HG02759 (cell line): Measurements from ENCODE around the gene FAM9B.
"Not testable (repeated sequence)": the region's sequence is repeated elsewhere in the genome, so short reads cannot be mapped to it uniquely, and the experiment has no call there.

ENCODE experiments used
- ATAC-seq: cut with Tn5 transposase; IDR thresholded peaks from one replicate; pipeline ENCODE4 v1.9.1; 2021; ENCODE audit warnings: mild to moderate bottlenecking, moderate library complexity; ENCODE audit not compliant: unreplicated experiment

Gene FAM9B

GRCh38 chrX:9033989-9034388 lies at the start of gene FAM9B:
TSS of gene FAM9B (minus strand) at chrX:9034127. CDS start at chrX:9032986, 1,141 bp downstream.
- ATAC-seq: no peak

- no peak for ATAC-seq
Observed at GRCh38 chrX:9081271-9081670, 47.3 kb upstream of the FAM9B start.

DNA sequence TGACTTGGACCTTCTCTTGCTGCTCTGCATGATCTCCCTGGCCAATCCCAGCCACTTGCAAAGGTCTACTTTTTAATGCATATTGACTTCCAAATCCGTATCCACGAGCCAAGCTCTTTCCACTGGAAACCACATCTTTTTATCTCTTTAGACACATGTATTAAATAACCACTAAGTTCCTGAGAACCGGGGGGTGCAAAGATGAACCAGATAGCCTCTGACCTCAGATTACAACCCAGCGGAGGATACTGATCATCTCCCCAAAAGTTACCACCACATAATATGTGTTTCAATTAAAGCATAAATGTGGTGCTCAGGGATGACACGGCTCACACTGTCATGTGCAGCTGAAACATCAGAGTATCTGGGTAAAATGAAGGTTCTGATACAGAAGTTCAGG lies 40.4 kb upstream of the FAM9B start:
- ATAC-seq: no peak

DNA sequence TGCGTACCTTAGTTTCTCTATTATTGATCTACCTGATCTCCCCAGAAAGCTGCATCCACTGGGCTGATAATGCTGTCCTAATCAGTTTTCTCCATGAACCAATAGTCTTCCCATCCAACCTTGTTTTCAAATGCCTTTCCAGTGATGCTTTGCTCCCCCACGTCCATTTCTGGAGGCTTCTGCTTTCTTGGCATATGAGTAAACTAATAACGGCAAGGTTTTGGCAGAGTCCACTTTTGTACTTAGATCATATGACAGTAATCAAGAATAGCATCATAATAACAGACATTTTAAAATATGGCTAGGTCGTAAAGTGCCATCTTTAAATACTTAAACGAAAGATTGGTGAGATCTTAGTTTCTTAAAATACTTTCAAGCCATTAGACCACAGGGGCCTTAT lies 38.4 kb upstream of the FAM9B start:
- ATAC-seq: no peak

GRCh38 chrX:9071031-9071650 lies 37.2 kb upstream of the FAM9B start:
- ATAC-seq: no peak

DNA sequence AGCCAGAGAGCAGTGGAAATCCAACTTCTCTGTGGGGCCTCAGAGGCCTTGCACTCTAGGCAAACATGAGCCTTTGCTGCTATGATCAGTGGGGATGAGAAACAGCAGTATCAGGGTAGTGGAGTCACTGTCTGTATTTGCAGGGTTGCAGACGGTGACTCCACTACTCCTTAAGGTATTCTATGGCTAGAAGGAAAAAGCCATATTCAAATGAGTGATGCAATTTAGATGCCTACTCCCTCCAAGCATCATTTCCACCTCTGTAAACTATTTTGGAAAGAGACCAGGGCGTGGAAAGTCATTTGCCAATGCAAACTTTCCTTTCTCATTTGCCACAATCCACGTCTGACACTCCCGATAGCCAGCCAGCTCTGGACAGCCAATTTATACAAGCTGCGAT lies 35.6 kb upstream of the FAM9B start:
- no peak for ATAC-seq

DNA sequence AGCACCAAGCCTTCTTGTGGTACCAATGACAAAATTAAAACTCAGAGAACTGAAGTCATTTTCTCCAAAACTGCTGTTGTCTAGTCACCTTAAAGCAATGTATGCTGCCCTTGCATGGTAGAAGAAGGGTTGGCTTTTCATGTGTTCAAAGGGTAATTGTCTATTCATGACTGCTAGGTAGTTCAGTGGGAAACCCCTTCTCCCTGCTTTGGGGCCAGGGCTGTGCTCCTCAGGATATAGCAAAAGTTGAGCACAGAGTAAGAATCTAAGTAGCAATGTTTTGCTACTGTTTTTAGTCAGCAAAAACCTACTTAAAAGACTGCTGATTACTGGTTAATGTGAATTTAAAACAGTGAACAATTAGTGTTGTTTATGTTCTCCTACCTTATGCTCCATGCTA lies 30.8 kb upstream of the FAM9B start:
- ATAC-seq: no peak

DNA sequence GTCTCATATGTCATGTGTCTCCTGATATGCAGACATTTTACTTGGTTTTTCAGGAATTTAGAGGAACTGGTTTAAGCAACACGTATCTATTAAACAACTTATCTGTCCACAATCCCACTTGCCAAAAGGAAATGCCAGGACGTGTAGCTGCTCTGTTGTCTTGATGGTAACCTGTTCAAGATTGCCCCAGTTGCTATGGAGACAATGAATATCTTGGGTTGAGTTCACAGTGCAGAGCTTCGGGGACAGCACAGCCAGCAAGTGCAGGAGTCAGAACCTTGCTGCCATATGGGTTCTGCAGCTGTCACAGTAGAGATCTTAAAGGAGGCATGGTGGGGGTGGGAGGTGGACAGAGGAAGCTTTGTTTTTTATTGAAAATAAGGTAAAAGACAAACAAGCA lies 28.7 kb upstream of the FAM9B start:
- ATAC-seq: no peak

DNA sequence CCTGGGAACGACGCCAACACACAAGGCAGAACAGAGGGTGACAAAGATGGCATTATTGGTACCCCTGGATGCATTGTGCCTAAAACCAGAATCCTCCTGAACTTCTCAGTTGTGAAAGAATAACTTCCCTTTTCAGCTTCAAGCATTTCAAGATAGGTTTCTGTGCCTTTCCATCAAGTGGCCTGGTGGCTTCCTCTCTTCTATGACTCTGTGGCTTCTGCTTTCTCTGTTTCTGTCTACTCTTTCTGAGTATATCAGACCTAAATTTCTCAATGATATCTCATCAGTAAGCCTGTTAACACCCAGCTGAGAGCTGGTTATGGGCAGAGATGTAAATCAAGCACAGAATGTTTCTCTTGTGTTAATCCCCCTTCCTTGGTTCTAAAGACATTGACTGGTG lies 21.4 kb upstream of the FAM9B start:
- no peak for ATAC-seq

GRCh38 chrX:9052081-9052480 lies 18.2 kb upstream of the FAM9B start:
- no peak for ATAC-seq

GRCh38 chrX:9050331-9050730 lies 16.4 kb upstream of the FAM9B start:
- ATAC-seq: no peak

GRCh38 chrX:9048801-9049200 lies 14.9 kb upstream of the FAM9B start:
- ATAC-seq: no peak

- ATAC-seq: no peak
Observed at GRCh38 chrX:9038244-9038643, 4.3 kb upstream of the FAM9B start.

DNA sequence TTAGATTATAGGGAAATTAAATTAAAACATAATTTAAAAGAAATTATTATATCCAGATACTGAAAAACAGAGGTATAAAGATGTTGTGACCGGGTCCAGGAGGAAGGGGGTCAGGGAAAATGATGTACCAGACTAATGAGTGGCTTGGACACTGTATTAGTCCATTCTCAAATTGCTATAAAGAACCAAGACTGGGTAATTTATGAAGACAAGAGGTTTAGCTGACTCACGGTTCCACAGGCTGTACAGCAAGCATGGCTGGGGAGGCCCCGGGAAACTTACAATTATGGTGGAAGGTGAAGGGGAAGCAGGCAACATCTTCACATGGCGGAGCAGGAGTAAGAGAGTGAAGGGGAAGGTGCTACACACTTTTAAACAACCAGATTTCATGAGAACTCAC lies 3.4 kb upstream of the FAM9B start:
- ATAC-seq: no peak

DNA sequence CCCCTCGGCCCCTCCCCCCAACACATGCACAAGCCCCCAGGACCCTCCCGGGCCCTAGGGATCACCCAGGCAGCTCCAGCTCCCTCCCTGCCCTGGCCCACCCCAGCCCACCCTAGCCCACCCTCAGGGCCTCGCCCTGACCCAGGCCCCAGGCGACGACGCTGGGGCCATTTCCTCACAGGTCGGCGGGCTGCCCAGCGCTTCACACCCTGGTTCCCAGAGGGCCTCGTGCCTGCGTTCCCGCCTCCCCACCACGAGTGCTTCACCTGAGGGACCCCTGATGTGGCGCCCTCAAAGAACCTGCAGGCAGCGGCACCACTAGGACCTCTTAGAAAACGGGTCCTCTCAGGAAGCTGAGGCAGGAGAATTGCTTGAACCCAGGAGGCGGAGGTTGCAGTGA lies 341 bp downstream of the FAM9B start:
- no peak for ATAC-seq

- no peak for ATAC-seq
Observed at GRCh38 chrX:9033179-9033578, 748 bp downstream of the FAM9B start.

- no peak for ATAC-seq
Observed at GRCh38 chrX:9023293-9023692, 10.6 kb downstream of the FAM9B start.

GRCh38 chrX:9019151-9019550 lies 14.8 kb downstream of the FAM9B start:
- ATAC-seq: no peak

- not testable (repeated sequence) for ATAC-seq
Observed at GRCh38 chrX:9018332-9018731, 15.6 kb downstream of the FAM9B start.

DNA sequence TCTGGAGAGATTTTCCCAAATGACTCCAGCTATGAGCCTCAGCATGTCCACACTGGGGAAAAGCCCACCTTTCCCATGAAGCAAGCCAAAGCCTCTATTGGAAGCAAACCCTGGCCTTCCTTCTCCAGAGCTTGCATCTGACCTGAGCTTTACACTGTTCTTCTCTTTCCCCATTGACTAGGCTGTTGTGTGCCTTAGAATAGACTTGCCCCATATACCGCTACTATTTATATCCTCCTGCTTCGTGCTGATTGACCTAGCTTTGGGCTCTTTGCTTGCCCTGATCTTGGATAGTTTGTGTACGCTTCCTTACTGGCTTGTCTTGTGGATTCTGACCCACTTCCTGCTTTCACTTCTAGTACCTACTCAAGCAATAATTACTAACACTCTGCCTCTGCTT lies 30.9 kb downstream of the FAM9B start:
- ATAC-seq: no peak

DNA sequence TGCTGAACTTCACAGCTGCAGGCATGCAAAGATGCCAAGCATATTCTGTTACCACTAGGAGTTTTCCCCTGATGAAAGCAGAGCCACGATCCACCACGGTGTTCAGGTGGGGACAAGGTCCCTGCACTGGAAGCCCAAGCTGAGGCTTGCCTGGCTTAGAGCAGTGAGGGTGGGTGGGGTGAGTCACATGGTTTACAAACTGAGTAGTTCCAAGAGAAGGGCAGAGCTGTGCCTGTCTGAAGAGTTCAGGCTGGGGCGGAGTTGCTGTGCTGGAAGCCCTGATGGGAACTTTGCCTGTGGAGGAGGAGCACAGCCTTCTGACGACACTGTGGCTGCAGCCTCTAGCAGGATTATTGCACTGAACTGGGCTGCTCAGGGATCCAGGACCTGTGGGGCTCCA lies 45.5 kb downstream of the FAM9B start:
- ATAC-seq: no peak

DNA sequence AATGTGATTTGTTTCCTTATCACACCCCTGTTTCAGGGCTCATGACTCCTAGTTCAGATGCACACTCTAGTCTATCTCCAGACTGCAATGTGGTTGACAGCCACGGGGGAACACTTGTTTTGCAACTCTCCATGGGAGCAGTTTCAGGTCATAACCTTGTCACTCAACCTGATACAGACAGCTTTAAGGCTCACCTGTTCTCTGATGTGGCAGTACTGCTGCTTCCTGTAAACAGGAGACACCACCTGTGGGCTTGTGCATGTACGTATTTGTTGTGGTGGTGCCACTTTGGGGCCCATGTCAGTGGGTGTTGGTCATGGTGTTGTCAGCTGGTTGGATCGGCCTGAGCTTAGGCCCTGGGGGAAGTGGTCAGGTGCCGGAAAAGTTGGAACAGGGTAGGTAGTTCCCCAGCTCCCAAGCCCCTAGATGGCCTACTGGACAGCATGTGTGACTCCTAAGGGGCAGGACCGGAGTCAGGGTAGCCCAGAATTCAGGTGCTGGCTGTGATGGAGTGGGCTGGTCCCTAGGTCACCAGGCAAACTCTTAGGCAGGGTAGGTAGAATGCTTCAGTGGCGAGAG lies 46.2 kb downstream of the FAM9B start:
- ATAC-seq: no peak

GRCh38 chrX:8984231-8984630 lies 49.7 kb downstream of the FAM9B start:
- ATAC-seq: no peak
